ENCODE results near the gene ARHGEF6.

GRCh38 chrX:136636121-136636520 lies 144.6 kb downstream of the ARHGEF6 start:
- TF ChIP-seq CTCF (IDR thresholded peaks at IDR 0.05; ENCODE audit: poor library complexity) (no peak), EZH2 (IDR thresholded peaks at IDR 0.05; ENCODE audit: borderline replicate concordance) (no peak), EZH2phosphoT487 (IDR thresholded peaks at IDR 0.05; ENCODE audit: low read depth, severe bottlenecking, unreplicated experiment) (no peak)

Data from hepatocyte (in vitro differentiated cells).